Myocyte (in vitro differentiated cells): ENCODE results near the gene MAP1B. TPM values are rescaled to one million over a fixed set of nuclear protein-coding genes. Genes with fewer than 3 reads are reported as not detected.

Experiments
- DNase-seq: peaks from one replicate; pipeline ENCODE4 v3.0.0-alpha.2; 2012; ENCODE audit warnings: low read depth
- total RNA-seq: library from RNA; depleted of rRNA; stranded (reverse); fragments of >200 nt; gene quantifications from 2 replicates; pipeline ENCODE4 v1.2.3, GENCODE V29; 2014

MAP1B gene
- total RNA-seq, 1 donor from 2014 or later = 113 TPM

DNA sequence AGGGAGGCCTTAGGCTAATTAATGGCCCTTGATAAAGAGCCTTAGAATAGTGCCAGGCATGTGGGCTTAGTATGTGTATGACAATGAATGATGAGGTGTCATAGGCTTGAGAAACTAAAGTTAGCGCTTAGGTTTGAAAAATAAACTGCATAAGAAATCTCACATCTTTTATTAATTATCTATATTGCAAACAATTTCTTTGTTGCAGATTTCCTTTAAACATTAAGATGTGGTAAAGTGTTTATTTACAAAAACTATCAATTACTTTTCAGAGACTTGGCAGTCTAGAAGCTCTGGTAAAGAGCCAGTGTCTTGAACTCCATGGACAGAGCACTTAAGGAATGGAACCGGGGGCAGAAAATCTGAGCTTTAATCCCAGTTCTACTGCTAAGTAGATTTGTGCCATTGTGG lies 23.1 kb downstream of the MAP1B start:
- DNase-seq = no peak

DNA sequence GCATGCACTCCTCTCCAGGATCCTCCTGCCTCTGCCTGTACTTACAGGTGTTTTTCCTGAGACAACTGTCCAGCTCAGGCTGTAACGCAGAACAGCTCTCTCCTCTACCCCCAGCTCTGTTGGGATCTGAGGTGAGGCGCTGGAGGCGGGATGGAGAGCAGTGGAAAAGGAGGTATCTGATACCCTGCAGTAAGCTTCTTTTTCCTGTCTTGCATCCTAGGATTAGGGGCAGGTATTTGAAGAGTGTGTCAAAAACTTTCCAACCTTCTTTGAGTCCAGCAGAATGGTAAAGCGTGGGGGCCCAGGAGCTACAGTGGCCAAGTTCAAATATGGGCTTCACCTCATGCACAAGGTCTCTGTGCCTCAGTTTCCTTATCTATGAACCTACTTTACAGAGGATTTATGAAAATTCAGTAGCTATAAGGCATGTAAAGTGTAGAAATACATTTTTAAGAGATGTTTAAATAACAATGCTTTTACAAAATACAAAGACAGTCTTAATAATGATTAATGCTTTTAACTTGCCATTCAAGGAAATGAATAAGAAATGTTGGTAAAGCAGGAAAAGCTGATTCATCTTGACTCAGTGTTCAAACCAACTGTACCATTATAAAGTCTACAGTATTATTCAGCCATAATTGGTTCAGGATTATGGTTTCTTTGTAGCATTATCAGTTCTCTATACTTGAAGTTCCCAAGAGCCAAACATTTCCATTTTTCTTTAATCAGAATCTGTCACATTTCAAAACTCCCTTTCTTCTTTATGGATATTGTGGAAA lies 26.1 kb downstream of the MAP1B start:
- DNase-seq = no peak

DNA sequence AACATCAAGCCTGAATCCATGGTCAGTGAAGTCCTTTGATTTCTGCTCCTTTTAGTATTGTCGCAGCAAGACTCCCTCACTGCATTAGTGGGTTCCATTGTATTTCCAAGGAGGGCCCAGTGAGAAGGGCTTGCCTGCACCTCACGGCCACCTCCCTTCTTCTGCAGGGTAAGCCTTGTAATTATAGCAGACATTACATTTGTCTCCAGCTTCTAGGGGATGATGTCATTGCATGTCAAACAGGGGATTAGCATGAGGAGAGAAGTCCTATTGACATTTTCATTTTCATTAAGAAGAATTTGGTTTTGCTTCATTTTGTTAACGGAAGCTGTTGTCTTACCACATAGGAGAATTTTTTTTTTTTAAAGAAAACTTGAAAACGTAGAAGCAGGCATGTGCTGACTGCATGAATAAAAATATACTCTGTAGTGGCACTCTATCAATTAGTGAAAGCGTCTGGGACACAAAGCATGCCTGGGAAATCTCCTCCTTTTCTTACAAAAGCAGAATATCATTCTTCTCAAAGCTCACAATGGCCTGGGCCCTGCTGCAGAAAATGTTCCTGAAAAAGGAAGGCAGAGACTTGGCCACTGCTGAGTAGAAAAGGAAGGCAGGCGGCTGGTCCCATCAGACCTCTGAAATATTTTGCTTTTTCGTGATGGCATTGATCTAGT lies 27.1 kb downstream of the MAP1B start:
- peak; percentile 25 for DNase-seq

DNA sequence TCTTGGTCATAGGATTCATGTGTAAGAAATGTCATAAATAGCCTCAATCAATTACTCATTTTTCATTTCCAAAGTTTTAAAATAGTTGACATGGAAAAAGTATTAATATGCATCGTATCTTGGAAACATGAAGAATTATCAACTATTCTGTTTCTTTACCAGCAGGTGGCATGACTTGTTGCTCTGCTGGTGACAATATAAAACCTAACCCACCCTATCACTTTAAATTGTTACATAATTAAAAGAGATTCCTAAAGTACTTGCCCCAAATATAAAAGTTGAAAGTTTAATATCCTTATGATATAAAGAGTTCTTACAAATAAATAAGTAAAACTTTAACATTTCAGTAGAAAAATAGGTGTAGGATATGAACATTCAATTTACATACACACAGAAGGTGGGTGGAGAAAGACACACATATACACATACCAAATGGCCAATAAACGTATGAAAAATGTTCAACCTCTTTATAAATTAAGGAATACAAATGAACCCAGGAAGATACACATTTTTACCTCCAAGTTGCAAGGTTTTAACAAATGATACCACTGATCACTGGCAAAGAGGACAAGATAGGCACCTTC lies 30.6 kb downstream of the MAP1B start:
- DNase-seq = peak; percentile 23

DNA sequence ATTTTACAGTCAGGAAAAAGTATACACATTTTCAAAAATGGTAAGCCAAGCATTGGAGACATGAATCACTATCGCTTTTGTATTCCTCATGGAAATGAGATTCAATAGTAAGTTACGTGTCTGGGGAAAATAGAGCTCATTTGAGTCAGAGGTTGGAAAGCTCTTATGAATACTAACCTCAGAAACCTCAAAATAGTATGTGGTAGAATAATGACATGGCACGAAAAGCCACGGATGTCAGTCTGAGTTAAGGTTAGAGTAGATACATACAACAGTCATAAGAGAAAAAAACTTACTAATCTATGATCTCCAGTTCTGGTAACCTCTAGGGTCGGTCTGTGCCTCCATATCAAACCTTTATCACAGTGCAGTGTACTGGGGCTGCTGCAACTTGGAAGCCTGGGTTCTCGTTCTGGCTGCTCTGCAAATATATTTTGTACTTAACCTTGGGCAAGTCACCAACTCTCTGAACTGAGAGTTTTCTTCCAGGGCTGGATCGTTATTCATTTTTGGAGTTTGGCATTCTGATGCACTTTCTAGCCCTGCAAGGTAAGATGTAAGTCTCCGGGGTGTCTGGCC lies 31.8 kb downstream of the MAP1B start:
- DNase-seq = peak; percentile 87

DNA sequence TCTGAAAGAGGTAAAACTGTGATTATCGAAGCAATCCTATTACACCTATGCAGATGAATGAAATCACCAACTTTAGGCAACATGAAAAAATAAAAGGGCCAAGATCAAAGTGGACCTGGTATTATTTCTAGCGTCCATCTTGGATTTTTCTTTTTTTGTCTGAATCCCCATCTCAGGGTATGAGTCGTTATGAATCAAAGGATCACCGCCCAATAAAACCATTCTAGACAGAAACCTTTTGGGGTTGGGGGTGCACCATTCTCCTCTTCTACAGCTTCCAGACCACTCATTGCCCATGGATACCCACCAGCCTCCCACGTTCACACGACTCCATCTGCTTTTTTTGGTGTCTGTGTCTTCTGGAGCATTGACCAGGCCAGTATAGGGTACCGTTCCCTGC lies 33.4 kb downstream of the MAP1B start:
- DNase-seq = no peak

DNA sequence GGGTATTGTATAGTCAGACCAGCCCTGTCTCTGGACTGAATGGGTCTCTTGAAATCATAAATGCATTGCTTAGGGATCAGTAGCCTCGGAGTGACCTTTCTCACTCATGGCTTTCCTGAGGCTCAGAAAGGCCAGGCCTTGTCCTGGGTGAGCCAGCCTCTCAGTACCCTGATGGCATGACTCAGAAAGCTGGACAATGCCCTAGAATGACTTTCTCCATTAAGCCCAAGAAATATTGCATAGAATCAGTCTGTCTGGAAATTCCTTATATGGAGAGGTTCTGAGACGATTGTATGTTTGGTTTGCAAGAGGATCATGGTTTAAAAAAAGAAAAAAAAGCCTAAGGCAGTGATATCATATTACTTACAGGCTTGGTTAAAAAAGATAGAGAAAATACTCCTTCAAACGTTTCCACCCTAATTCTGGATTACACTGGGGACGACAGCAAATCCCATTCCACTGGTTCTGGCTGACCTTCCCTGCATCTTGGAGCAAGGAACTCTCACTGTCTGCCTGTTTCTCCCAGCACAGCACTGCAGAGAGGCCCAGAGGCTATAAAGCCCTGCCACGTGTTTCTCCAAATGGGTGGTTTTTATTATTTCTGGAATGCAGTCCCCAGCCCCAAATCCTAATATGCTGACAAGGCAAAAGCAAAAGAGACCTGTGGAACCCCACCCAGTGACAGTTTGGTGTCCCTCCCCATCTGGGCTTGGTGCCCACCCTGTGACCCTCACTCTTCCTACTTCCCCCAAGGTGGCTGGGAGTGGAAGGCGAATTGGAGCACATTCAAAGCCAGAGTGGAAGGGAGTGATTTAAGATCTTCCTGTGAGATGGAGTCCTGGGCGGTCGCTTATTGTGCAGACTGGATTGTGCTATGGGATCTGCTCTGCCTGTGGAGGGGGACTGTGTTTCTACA lies 34.4 kb downstream of the MAP1B start:
- peak; percentile 83 for DNase-seq

DNA sequence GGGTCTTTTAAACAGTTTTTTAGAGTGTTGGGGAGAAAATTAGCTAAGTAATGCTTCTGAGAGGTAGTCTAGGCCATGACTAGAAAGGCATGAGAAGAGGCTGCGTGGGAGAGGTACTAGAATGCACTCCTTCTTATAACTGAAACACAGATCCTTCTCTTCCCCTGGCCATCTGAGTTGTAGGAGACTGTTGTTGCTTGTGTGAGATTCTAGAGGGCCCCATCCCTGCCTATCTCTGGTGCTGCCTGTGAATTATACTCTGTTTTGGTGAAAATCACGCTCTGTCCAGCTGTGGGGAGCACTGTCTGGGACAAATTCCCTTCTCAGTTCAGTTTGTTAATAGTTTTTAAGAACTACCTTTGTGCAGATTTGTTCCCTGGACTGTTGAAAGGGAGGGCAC lies 37.5 kb downstream of the MAP1B start:
- DNase-seq = no peak

DNA sequence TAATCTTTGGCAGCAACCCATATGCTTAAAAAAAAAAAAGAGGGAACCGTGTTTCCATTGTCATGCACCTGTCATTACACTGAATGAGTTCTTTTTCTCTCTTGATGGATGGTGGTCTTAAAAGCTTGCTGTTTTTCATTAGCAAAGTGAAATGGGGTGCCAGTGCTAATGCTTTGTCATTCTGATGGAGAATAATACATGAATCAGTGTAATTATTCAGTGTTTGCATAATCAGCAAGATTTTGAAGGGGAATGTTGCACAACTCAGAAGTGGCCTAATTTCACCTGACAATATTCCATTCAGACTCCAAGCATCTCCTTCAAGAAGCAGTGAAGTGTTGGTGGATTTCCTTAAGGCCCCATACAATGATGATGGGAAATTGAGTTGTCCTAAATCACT lies 38.1 kb downstream of the MAP1B start:
- no peak for DNase-seq

DNA sequence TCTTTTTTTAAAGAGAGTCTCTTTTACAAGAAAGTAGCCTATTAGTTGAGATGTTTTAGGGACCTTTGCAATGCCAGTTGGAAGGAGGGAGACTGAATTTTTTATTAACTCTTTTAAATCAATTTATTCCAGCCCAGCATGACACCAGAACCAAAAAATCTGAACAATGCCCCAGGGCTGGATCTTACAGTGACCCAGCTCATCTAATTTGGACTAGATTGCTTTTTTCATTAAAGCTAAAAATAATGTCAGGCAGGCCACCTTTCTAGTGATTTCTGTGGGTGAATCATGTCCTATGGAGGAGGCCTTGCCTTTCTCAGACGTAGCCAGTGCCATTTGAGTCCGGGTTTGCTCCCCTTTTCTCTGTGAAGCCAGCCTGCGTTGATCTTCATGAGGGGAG lies 38.8 kb downstream of the MAP1B start:
- no peak for DNase-seq

DNA sequence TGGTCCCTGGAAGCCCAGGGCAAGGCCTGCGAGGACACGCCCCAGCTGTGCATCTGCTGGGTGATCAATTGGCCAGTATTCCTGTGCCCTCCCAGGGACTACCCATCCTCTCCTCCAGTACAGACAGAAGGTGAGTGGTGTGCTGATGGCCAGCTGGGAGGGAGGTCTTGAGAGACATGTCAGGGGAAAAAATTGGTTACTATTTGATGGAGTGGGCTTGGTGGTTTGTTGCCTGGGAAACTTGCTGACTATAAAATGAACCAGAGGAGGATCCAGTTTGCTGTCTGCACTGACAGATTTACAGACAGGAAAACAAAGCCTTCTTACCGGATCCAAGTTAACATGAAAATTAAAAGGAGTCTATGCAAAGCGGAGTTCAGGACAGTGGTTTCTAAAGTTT lies 40.3 kb downstream of the MAP1B start:
- no peak for DNase-seq

DNA sequence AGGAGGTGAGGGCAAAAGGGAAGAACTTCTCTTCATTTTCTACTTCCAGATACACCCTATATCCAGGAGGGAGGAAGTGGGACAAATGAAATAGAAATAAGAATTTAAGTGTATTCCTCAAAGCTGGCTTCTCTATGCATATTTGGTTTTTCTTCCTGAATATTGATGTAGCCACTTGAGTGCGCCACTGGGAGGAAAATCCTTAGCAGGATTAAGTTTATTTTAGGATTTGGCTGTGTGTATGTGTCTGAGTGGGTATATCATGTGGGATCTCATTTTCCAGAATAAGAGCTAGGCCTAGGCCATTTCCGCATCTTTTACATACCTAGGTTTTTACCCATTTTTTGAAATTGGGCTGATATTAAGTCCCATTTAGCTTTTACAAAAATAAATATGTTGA lies 42.5 kb downstream of the MAP1B start:
- no peak for DNase-seq

DNA sequence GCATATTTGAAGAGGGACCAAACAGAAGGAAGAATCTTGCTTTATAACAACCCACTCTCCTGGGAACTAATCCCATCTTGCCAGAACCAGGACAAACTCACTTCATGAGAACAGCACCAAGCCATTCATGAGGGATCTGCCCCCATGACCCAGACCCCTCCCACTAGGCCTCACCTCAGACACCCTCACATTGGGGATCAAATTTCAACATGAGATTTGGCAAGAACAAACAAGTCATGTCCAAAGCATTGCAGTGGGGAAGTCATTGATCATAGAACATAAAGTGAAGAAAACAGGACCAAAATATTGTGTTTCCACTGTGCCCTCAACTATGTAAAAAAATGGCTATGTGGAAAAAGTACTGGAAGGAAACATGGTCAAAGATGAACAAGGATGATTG lies 43.9 kb downstream of the MAP1B start:
- DNase-seq = no peak

DNA sequence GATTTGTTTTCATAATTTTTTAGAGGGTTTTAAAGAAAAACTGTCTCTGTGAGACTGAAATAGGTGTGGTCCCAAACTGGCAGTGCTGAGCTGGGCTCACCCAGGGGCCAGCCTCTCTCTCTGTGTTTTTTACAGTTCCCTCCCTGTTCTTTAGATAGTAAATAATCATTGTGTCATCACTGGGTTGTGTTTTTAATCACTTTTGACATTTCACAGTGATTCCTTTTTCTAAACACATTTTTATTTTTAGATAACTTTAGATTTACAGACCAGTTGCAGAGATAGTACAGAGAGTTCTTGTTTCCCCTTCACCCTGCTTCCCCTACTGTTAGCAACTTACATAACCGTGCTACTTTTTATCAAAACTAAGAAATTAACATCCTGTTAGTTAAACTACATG lies 44.4 kb downstream of the MAP1B start:
- DNase-seq = no peak

DNA sequence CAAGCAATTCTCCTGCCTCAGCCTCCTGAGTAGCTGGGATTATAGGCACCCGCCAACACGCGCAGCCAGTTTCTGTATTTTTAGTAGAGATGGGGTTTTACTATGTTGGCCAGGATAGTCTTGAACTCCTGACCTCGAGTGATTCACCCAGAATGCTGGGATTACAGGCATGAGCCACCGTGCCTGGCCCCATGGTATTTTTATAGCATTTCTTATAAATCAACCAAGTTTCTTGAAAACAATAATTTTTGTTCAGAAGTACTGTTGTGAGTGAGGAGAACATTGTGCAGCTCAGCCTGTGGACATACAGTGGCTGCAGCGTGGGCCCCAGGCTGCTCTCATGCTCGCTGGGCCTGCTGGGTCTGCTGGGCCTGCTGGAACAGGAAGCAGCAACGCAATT lies 45.3 kb downstream of the MAP1B start:
- DNase-seq = no peak

DNA sequence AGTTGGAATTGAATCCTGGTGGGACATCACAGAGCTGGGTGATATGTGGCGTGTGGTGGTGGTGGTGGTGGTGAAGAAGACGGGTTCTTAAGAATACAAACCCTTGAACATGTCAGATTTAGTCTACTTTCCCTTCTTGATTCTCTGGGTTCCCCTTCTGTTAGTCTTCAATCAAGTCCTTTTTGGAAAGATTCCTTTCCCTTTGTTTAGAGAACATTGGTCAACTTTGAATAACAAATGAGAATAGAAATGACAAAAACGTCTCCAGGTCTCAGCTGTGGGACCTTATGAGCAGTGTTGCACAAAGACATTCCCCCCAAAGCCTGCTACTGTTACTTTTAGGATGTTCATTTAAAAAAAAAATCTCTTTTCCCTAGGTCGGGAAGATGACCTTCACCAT lies 46.3 kb downstream of the MAP1B start:
- DNase-seq = no peak

DNA sequence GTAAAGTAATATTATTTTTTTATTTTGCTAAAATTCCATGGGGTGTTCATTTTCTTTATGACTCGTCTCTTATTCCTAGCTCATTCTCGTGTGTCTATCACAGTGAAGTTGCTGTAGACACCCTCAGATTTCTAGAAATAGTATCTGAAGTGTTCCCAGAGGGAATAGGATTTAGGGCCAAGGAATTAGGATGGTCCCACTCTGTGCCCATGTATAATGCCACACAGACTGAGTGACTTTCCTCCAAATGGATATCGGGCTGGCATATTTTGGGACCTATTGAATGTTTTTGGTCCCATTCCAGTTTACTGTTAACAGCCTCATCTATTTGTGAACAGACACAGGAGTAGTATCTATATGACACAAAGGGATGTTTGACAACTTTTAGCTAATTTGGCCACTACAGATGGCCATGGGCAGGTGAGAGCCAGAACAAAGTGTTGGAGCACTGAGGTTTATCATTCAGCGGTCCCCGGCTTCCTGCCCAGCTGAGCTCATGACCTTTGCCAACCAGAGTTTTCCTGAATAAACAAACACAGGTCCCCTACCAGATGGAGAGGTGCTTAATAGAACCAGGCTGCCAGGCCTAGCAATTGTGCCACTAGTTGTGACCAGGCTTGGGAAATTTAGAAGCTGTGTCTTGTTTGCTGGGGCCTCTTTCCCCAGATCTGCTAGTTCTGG lies 46.9 kb downstream of the MAP1B start:
- DNase-seq = no peak

DNA sequence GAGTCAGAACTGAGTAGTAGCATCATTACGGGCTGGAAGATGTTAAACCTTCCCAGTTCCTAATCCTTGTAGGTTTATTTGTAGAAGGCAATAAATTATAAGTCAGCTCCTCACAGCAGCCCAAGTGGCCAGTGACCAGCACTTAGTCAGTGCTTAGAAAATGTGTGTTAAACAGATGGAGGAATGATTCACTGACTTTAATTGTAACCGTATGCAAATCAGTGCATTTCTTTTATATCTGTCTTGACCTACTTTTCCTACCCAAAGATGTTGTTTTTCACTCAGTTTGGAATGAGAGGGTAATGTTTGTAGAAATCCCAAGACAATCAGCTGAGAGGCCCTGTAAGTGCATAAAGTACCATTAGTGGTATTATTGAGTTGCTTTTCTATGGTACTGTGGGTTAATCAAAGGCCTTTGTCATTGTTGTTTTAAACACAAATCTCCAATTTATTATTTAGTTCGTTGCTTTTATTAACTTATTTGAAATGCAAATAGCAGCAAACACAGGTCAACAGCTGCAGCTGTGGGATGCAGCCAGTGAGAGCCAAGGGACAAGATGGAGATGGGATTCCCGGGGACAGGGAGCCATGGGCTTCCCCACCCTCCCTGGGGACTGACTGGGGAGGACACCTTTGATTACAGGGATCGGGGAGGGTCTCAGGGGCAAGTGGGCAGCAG lies 49.8 kb downstream of the MAP1B start:
- peak; percentile 54 for DNase-seq

DNA sequence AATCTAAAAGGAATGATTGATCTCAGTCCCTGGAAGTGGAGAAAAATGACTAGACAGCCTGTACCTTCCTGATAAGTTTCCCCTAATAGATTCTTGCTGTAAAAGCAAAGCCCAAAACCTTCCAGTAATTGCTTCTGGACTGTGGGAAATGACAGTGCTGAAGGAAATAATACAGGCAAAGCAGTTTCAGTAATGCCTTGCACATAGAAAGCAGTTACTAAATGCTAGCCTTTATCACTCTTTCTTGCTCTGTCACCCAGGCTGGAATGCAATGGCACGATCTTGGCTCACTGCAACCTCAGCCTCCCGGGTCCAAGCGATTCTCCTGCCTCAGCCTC lies 50.3 kb downstream of the MAP1B start:
- no peak for DNase-seq

DNA sequence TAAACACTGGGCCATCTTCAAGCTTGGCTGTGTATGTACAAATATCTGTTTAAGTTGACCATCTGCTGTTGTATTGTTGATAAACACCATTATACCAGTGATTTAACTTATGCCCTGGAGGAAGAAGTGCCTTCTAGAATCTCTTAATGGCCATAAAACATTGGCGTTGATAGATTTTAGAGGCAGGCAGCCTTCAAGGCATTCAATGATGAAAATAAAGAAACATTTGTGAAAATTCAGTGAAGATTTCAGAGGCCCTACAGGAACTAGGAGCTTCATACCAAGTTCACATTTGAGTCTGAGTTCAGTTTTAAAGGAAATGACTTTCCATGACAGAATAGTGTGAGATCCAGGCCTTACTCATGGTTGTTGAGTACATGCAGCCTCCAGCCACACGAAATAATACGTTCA lies 52.2 kb downstream of the MAP1B start:
- DNase-seq = no peak
